Hepatocyte (in vitro differentiated cells): ENCODE data around the gene RBM23.

Experiments
- CTCF ChIP-seq: fragments of 200-600 bp; sonication (generic); IDR thresholded peaks from 2 replicates; pipeline ENCODE4 v1.5.1; 2016; ENCODE audit warnings: antibody characterized with exemption, mild to moderate bottlenecking; ENCODE audit not compliant: poor library complexity
- EZH2phosphoT487 ChIP-seq: fragments of 200-600 bp; sonication (generic); IDR thresholded peaks from one replicate; pipeline ENCODE4 v1.6.1; 2018; ENCODE audit warnings: antibody characterized with exemption, mild to moderate bottlenecking, low read depth, moderate library complexity; ENCODE audit not compliant: unreplicated experiment, severe bottlenecking

- no peak for TF ChIP-seq CTCF
- no peak for TF ChIP-seq EZH2phosphoT487
Measured at GRCh38 chr14:22935156-22935555, 16.2 kb upstream of the RBM23 start.
